Left lung (tissue), 10 donors: ENCODE results near the gene UBASH3A. TPM values are rescaled to one million over a fixed set of nuclear protein-coding genes. Genes with fewer than 3 reads are reported as not detected.

Experiments used
- ATAC-seq: fragments of 200-7000 bp; cut with Tn5 transposase; one replicate; pipeline ENCODE4 v1.9.1; 2020; ENCODE audit warnings: moderate library complexity
- DNase-seq, 4 donors: peaks; one replicate each; pipeline ENCODE4 v3.0.0-alpha.2; 2013 to 2020
- H3K27ac ChIP-seq, 2 donors: fragments of 200-600 bp; sonication (generic) in 1 of 2; one replicate each; pipeline versions ENCODE4 v1.5.0 to v1.8.0; 2020 to 2021
- H3K27me3 ChIP-seq, 2 donors: fragments of 200-600 bp; sonication (generic) in 1 of 2; one replicate each; pipeline versions ENCODE4 v1.5.0 to v1.8.0; 2020 to 2021
- H3K36me3 ChIP-seq, 2 donors: fragments of 200-600 bp; sonication (generic) in 1 of 2; one replicate each; pipeline versions ENCODE4 v1.5.0 to v1.8.0; 2020 to 2021
- H3K4me1 ChIP-seq, 2 donors: fragments of 200-600 bp; one replicate each; pipeline ENCODE4 v1.8.0; 2021
- H3K4me3 ChIP-seq, 2 donors: fragments of 200-600 bp; sonication (generic) in 1 of 2; one replicate each; pipeline versions ENCODE4 v1.5.0 to v1.8.0; 2020 to 2021; ENCODE audit warnings: mild to moderate bottlenecking in 1 of 2
- H3K9me3 ChIP-seq, 2 donors: fragments of 200-600 bp; sonication (generic) in 1 of 2; one replicate each; pipeline versions ENCODE4 v1.5.0 to v1.8.0; 2020 to 2021
- CTCF ChIP-seq, 2 donors: fragments of 200-600 bp; sonication (generic) in 1 of 2; IDR thresholded peaks; one replicate each; pipeline versions ENCODE4 v1.5.0 to v1.8.0; 2021; ENCODE audit warnings: antibody characterized with exemption in 2 of 2
- intact Hi-C, 2 donors: fragments of 100-400 bp; cut with DNase I; formaldehyde crosslinking; loops; one replicate each; pipeline versions ENCODE4 v1.11.2 to v1.14.2; 2022
- polyA plus RNA-seq, 6 donors: library from polyadenylated mRNA; unstranded; fragments of 120-200 nt; gene quantifications; one replicate each; pipeline ENCODE4 v1.2.1, GENCODE V29; 2013; ENCODE audit not compliant: insufficient read length in 6 of 6
- total RNA-seq, 2 donors: library from RNA; stranded (reverse); fragmentation: NEBNext Ultra II Directional; extraction: Animal tissue kit (Norgen Biotek cat#: 25700); gene quantifications; one replicate each; pipeline ENCODE4 v1.2.1, GENCODE V29; 2021
- donor health status: DM: no; HTN: yes; CAD: no.
- donor health status: DM: no; HTN: no; CAD: no.

Gene UBASH3A
- total and polyA plus RNA-seq, 8 donors, result 0.08 to 1.3 (median 0.24) TPM

DNA sequence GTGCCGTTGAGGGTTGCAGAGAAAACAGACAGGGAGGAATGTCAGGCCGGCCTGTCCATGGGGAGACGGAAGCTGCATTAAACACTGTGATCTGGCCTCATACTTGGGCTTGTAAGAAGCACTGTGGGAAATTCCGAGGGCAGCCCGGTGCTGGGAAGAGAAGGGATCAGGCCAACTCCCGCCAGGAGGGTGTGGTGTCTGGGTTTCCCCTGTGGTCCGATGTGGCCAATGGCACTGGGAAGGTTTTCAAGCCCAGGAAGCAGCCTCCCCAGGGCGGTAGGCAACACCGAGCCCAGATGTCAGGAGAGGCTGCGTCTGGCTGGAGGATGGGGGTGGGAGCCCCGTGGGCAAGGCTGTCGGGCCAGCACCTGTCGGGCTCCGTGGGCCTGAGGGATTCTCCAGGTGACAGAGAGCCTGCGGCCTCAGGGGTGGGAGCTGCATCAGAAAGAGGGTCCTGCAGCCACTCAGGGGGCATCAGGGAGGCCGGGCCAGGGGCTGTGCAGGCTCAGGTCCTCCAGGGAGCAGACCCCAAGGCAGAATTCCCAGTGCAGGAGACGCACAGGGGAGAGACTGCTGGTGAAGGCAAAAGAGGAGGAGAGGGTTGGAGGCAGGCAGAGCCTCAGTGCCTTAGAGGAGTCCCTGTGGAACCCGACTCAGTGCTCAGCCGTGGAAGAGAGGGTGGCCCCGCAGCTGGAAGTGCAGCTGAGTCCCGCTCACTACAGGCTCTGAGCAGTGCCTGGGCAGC lies 8.4 kb downstream of the UBASH3A start:
- no peak for ATAC-seq
- no peak overlapping the region for H3K4me3 ChIP-seq
- H3K9me3 ChIP-seq, result no peaks in the 10 kb centered on the region
- no peak overlapping the region for H3K27ac ChIP-seq
- H3K4me1 ChIP-seq, result peaks cover 0 to 13% of the 10 kb centered on the region in 2 donors
- TF ChIP-seq CTCF (IDR thresholded peaks at IDR 0.05), result no peak
- H3K36me3 ChIP-seq, result no peaks in the 10 kb centered on the region
- H3K27me3 ChIP-seq, result no peaks in the 10 kb centered on the region
- intact Hi-C loops, result no loop called here
- DNase-seq, result no peak

DNA sequence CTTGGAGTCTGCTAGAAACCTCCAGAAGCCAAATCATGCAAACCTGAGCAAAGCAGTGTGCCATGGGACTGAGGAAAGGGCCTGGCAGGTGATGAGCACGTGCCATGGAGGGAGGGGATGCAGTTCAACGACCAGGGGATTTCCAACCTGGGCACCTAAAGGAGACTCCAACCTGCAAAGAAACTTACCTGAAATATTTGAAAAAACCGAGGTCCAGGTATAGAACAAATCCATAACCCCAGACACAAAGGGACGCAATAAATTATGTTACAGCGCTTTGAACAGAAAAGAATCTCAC lies 8.9 kb downstream of the UBASH3A start:
- no peak for DNase-seq
- Histone ChIP-seq H3K27me3 (no peaks in the 10 kb centered on the region), H3K27ac (no peak overlapping the region), H3K4me3 (no peak overlapping the region), H3K9me3 (no peaks in the 10 kb centered on the region), H3K4me1 (peaks cover 0 to 13% of the 10 kb centered on the region in 2 donors), H3K36me3 (no peaks in the 10 kb centered on the region)
- intact Hi-C loops, result no loop called here
- TF ChIP-seq CTCF (IDR thresholded peaks at IDR 0.05), result no peak
- ATAC-seq, result no peak

GRCh38 chr21:42413093-42413492 lies 9.4 kb downstream of the UBASH3A start:
- no peak overlapping the region for H3K4me3 ChIP-seq
- TF ChIP-seq CTCF (IDR thresholded peaks at IDR 0.05), result no peak
- no peaks in the 10 kb centered on the region for H3K27me3 ChIP-seq
- DNase-seq (no peak), ATAC-seq (no peak)
- H3K36me3 ChIP-seq, result no peaks in the 10 kb centered on the region
- intact Hi-C loops, result no loop called here
- H3K4me1 ChIP-seq, result peaks cover 0 to 13% of the 10 kb centered on the region in 2 donors
- H3K9me3 ChIP-seq, result no peaks in the 10 kb centered on the region
- no peak overlapping the region for H3K27ac ChIP-seq

GRCh38 chr21:42413500-42413899 lies 9.8 kb downstream of the UBASH3A start:
- Histone ChIP-seq H3K9me3 (no peaks in the 10 kb centered on the region), H3K27me3 (no peaks in the 10 kb centered on the region), H3K27ac (no peak overlapping the region), H3K4me1 (peaks cover 0 to 13% of the 10 kb centered on the region in 2 donors), H3K36me3 (no peaks in the 10 kb centered on the region), H3K4me3 (no peak overlapping the region)
- intact Hi-C loops, result no loop called here
- no peak for DNase-seq
- ATAC-seq, result no peak
- TF ChIP-seq CTCF (IDR thresholded peaks at IDR 0.05), result no peak

GRCh38 chr21:42414066-42414465 lies 10.4 kb downstream of the UBASH3A start:
- no peaks in the 10 kb centered on the region for H3K27me3 ChIP-seq
- DNase-seq (no peak), ATAC-seq (no peak)
- H3K4me1 ChIP-seq, result peaks cover 0 to 13% of the 10 kb centered on the region in 2 donors
- H3K27ac ChIP-seq, result no peak overlapping the region
- no peaks in the 10 kb centered on the region for H3K36me3 ChIP-seq
- intact Hi-C loops, result no loop called here
- TF ChIP-seq CTCF (IDR thresholded peaks at IDR 0.05), result no peak
- H3K9me3 ChIP-seq, result no peaks in the 10 kb centered on the region
- H3K4me3 ChIP-seq, result no peak overlapping the region
